ENCODE results near the gene CTBS.

Gene CTBS

GRCh38 chr1:84506002-84506728, 68.1 kb downstream of the CTBS start, which contains the start of the genes GNG5 and SPATA1:
Gene GNG5 (minus strand): TSS chr1:84506581. CDS start chr1:84506091, 490 bp downstream.
Gene SPATA1 (plus strand): TSS chr1:84506386. CDS start chr1:84516360, 9,974 bp downstream.
- DNase-seq (ENCODE audit: low spot score), result peak; percentile 97

- DNase-seq (ENCODE audit: low spot score), result peak; percentile 3
Measured at GRCh38 chr1:84505493-84506001, 68.7 kb downstream of the CTBS start.

DNA sequence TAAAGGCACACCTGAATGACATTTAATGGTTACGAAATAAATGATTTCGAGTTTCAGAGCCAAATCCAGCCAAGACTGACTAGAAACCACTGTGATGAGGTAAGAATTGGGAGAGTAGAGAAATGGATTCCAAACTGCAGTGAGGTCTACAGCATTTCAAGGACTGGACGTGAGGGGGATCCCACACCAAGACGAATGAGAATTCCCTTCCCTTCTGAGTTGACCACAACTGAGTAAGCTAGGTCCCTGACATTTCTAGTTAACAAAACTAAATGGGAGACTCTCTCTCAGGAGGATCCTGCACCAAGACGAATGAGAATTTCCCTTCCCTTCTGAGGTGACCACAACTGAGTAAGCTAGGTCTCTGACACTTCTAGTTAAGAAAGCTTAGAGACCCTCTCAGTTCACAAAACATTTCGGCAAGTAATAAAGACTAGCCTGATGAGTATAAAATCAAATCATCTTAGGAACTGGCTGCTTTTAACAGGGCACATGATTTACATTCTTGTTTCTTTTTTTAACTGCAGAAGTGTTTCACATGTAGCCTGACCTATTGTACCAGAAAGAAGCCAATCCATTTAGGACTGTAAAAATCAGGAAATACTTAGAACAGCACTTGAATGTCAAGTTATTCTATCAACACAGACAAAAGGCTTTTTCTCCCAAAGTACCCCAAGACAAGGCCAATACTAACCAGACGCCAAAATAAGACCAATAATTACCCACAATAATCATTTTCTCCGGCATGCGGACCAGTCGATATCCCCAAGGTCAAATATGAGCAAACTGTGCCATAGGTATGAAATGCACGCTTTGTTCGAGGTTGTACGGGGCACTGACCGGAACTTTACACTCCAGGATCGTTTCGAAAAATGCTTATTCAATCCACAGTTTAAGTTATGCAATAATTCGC, 69.4 kb downstream of the CTBS start:
- DNase-seq (ENCODE audit: low spot score), result peak; percentile 6

DNA sequence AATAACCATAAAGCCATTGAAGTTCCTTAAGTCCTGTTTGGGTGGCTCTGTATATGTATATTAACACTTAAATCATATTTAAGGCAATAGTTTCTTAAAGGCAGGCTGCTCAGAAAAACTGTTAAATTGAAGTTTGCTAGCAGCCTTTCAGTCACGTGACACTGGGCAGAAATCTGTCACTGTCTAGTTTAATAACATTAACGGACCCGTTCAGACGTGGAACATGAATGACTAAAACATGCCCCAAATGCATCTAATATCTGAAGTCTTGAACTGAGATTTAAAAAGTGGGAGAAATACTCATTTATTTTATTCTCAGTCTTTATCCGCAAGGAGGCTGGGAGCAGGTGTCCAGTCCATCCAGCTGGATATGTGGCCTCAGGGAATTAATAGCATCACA, 71.3 kb downstream of the CTBS start:
- no peak for DNase-seq (ENCODE audit: low spot score)
